Measurements from ENCODE around the gene APP.
"Not testable (repeated sequence)": the region's sequence is repeated elsewhere in the genome, so short reads cannot be mapped to it uniquely, and the experiment has no call there.

Gene APP

DNA sequence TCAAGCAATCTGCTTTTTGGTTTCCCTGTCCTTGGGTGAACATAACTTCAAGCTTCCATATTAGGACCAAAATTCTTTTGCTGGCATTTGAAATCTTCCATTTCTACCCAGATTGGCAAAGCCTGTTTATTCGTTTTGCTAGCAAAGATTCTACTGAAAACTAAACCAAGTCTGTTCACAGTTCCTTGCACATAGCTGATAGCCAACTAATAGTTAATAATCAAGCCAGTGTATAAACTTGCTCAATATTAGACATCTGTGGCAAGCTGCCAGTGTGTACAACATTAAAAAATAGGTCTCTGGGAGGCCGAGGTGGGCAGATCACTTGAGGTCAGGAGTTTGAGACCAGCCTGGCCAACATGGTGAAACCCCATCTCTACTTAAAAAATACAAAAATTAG lies 6.3 kb downstream of the APP start:
- no peak for DNase-seq (ENCODE audit: low spot score)

DNA sequence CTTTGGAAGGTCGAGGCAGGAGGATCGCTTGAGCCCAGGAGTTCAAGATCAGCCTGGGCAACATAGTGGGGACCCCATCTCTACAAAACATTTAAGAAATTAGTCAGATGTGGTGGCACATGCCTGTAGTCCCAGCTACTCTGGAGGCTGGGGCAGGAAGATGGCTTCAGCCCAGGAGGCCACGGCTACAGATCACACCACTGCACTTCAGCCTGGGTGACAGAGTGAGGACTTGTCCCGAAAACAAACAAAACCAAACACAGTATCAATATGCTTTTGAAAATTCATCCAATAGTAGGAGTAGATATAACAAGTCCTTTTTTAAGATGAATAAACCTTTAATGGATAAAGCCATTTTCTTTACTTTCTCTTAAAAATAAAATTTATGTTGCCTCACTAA lies 8.5 kb downstream of the APP start:
- no peak for DNase-seq (ENCODE audit: low spot score)

DNA sequence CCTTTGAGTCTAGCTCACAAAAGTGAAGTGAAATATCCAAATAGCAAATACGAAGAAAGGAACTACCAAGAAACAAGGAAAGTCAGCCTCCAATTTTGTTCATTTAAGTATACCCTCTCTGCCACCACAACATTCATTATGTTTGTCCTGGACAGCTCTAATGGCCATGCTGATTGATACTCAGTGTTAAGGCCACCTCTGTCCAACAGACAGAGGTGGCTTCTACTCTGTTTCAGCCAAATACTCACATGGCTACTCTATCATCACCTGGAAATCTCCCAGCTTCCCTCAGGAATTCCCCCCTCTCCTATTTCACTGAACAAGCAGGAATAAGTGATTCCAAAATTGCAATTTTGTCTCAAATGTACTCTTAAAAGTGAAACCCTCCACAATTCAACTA lies 10.7 kb downstream of the APP start:
- no peak for DNase-seq (ENCODE audit: low spot score)

DNA sequence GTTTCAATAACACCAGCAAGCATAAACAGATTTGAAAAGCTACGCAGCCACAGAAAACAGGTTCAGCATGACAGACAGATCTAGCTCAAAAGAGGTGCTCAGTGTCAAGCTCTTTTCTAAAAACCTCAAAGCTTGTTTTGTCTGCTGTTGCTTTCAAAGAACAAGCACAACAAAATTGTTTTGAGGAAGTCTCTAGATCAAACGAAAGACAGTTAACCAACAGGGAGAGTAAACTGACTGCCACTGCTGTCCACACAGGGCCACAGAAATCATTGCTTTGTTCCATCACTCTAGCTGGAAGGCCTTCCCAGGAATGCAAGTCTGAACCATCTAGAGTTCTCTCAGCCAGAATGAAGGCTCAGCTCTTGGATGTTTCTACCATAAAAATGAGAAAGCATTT lies 12.8 kb downstream of the APP start:
- DNase-seq (ENCODE audit: low spot score): no peak

DNA sequence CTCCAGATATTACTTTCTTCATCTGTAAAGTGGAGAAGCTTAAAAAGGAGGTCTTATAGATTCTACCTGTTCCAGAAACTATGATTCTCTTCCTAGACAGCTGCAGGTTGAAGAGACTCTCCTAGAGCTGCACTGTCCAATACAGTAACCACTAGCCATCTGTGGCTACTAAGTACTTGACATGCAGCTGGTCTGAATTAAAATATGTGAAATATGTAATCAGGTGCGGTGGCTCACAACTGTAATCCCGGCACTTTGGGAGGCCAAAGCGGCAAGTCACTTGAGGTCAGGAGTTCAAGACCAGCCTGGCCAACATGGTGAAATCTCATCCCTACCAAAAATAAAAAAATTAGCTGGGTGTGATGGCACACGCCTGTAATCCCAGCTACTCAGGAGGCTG lies 15.8 kb downstream of the APP start:
- no peak for DNase-seq (ENCODE audit: low spot score)

DNA sequence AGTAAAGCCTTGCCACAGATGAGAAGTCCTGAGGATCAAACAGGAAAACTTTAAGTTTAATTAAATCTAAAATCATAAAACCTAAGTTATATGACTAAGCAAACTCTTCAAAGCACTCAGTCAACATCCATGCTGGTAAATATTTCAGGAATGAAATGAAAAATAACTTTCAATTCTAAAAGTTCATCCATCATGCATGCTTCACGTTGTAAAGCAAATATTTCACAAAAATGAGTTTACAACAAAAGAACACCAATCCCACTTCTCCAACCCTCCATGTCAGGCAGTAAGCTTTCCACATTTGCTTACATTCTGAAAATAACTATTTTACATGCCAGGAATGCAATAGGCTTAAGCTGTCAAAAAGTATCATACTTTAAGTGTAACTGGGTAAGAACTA lies 16.8 kb downstream of the APP start:
- no peak for DNase-seq (ENCODE audit: low spot score)

DNA sequence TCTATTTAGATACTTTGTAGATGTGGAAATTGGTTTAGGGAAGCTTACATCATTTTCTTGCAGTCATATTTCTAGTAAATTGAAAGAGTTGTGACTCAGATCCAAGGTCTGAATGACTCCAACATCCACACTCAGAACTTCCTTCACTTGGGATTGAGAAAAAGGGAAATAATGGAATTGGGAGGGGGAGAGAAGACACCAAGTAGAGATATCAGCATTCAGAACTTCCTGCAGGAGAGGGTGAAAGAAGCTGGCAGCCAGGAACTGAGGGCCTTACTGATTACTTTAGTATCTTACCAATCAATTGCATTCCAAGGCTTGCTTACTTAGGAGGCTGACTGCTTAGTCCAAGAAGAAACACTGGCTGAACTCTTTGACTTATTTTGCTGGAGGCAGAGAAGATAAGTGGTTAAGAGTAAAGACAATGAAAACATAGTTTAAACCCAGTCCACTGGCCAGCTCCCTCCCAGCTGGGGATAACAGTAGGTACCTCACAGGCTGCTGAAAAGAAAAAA lies 21.7 kb downstream of the APP start:
- no peak for DNase-seq (ENCODE audit: low spot score)

DNA sequence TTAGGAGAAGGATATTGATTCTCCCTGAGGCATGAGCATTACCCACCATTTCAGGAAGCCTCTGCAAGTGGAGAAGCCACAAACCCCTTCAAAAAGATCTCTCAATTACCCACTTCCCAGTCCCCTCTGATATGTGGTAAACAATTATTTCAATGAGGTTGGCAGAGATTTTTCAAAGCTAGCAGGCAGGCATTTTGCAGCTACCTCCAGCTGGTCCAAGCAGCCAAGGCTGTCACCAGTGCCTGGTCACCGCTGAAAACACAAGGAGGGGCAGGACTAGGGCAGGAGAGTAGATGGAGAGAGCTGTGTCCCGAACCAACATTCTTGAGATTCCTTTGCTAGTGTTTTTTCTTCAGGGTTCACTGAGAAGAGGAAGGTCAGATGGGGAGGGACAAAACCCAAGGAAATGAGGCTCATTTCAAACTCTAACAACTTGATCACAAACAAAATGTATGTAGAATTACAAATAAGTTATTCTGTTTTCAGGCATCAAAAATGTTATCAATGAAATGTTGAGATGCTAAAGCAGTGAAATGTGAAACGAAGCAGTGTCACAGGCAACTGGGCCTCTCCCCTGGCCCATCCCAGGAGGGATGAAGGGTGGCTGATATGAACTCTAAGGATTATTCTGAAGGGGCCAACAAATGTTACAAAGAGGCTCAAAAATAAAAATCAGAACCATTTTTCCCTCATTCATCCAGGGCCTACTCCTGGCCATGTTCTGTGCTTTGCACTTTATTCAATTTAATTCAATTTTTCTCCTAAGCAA lies 22.3 kb downstream of the APP start:
- DNase-seq (ENCODE audit: low spot score): no peak

DNA sequence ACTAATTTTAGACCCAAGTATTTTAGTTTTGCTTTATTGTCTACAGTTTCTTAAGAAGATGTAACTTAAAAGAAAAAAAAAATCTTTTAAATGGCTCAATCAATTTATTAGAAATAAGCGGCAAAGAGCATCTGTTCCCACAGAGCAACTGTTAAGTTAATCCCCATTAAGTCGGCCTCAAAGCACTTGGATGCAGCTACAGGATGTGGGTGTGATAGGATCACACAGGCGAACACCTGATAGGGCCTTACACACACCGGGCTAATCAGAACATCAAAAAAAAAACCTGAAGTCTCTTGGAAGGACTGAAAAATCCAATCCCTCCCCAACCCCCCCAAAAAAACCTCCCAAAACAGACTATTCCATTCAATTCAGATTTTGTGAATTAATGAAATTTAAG lies 23.0 kb downstream of the APP start:
- no peak for DNase-seq (ENCODE audit: low spot score)

DNA sequence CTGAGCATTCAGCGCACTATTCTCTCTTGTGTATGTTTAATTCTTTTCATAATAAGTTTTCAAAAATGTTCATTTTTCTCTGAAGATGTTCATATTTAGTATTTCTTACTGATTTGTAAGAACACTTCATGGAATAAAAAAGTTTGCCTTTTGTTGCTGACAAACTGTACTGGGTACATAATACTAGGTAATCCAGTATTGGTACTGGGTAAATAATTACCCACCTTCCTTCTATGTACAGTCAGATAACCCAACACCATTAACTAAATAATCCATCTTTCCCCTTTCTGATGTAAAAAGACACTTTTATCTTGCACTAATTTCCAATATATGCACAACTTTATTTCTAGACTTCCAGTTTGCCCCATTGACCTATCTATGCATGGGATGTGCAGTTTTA lies 23.9 kb downstream of the APP start:
- DNase-seq (ENCODE audit: low spot score): no peak

DNA sequence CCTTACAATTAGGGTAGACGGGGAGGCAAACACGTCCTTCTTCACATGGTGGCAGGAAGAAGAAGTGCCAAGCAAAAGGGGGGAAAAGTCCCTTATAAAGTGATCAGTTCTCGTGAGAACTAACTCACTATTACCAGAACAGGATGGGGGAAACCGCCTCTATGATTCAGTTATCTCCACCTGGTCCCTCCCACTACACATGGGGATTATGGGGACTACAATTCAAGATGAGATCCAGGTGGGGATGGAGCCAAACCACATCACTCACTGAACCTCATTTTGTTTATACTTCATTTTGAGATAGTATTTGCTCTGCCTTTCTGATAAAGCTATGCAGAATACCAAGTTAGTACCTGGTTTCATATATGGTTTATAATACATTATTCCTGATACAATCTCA lies 26.5 kb downstream of the APP start:
- DNase-seq (ENCODE audit: low spot score): no peak

DNA sequence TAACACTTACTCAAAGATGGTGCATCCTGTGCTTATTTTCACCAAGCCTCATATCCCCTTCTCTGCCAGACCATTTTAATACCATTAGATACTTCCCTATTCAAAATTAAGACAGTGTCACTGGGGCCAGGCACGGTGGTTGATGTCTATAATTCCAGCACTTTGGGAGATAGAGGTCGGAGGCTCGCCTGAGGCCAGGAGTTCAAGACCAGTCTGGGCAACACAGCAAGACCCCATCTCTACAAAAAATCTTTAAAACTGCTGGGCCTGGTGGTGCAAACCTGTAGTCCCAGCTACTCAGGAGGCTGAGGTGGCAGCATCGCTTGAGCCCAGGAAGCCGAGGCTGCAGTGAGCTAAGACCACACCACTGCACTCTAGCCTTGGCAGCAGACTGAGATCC lies 28.2 kb downstream of the APP start:
- DNase-seq (ENCODE audit: low spot score): no peak

DNA sequence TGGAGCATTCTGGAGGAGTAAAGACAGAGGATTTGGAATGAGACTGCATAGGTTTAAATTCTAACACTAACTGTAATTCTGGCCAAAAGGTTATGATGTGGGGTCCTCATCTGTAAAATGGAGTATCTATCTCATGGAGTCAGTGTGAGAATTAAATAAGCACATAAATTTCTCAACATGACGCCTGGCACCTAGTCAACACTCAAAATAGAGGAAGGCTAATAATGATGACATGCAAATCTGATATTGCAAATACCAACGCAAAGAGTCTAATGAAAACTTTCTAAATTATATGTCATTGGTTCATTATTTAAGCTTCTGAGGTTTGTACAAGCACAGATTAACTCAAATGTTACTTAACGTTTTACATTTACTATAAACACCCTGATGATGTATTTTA lies 29.6 kb downstream of the APP start:
- DNase-seq (ENCODE audit: low spot score): no peak

DNA sequence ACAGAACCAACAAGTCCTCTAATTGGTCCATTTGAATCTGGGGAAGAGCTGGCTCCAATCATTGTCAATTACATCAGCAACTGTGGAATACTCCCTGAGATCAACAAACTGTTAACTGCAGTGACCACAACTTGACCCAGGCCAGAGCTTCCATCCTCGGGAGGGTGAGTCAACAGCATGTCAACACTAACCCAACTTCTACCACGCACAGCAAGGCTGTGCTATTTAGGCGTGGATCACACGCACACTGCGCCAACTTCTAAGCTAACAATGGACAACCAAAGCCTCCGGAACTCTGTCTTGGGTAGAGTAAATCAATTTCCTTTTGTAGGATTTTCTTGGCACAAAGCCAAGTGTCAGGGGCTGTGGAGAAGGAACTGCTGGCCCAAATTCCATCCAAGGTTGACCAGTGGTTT lies 30.4 kb downstream of the APP start:
- DNase-seq (ENCODE audit: low spot score): no peak

DNA sequence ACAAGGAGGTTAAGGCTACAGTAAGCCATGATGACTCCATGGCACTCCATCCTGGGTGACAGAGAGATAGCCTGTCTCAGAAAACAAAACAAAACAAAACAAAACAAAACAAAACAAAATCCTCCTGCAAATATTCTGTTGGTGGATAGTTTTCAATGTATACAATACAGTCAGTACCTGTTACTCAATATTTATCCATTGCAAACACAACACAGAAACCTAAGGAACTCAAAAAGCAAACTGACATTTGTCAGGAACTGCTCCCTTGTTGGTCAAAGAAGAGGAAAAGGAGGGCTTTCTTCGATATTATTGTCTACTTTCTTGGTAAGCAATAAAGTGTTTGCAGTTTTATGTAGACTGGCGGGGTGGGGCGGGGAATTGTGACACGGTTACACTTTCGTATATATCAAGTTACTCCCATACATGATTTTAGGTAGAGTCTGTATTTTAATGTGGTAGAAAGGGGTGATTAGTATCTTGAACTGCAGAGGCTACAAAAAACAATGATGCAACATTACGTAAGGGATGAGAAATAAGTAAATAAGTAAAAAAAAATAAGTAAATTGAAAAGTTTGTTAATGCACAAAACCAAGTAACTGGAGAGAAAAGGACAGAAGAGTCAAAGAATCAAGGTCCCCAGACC lies 31.8 kb downstream of the APP start:
- DNase-seq (ENCODE audit: low spot score): no peak

DNA sequence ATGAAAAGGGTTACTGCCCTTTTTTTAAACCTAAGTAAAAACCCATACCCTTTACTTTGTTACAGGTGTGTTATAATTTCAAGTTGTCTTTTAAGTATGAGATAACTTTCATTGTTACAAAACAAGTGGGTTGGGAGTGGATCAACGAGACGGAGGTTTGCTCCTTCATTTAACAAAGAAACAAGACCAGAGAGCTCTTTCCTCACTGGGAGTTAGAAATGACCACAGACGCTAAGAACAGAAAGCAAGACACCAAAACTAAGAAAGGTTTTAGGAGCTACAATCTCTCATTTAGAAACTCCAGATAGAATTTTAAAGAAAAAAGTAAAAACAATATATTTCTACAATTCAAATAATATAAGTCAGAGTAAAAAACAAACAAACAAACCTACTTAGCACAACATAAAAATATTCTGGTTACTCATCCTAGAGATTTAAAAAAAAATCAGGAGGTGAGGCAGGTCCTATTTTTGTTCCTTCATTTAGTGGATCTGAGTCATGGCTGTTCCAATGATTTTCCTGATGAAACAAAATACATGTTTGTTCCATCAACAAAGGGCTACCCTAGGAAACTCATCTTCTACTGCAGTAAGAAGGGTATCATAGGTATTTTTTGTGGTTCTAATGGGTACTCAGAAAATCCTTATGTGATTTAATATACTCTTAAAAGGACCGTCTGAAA lies 33.0 kb downstream of the APP start:
- DNase-seq (ENCODE audit: low spot score): no peak

DNA sequence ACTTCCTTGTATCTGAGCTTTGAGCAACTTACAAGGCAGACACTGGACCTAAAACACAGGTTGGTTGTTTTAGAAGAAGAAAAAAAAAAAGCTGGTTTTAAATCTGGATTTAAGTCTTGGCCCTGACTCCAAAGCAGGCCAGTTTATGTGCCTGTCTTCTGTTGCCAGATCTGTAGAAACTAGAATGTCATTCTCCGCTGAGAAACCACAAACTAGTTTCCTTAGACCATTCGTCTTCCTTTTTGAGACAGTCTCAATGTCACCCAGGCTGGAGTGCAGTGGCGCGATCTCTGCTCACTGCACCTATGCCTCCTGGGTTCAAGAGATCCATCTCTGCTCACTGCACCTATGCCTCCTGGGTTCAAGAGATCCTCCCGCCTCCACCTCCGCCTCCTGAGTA lies 33.9 kb downstream of the APP start:
- DNase-seq (ENCODE audit: low spot score): peak; percentile 64

DNA sequence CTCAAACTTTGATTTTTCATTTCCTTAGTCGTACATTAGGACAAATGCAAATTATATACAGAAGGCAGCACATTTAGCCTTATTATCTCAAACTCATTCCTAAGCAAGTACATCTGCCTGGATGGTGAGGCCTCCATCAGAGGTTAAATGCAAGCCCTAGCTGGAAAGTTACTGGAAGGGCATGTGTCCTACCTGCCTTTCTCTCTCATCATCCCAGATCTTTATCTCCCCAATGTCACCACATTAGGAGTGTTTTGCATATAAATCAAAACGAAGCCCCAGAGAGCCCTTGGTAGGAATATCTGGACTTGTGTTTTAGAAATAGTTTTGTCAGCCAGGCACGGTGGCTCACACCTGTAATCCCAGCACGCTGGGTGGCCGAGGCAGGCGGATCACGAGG lies 35.0 kb downstream of the APP start:
- DNase-seq (ENCODE audit: low spot score): no peak

DNA sequence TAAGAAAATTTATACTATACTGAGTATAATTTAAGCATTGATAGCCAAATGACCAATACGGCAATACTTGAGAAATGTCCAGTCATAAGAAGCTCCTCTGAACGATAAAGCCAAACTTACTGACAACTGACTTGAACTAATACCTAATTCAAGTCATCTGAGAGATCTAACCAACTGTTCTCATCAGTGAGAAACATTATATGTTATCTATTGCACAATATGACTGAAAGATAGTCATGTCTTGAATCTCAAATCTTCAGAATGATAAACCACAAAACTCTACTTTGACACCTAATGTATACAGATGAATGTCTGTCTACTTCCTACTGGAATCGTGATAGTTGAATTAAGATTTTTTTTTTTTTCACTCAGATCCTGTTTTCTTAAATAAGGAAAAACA lies 39.0 kb downstream of the APP start:
- DNase-seq (ENCODE audit: low spot score): peak; percentile 36

DNA sequence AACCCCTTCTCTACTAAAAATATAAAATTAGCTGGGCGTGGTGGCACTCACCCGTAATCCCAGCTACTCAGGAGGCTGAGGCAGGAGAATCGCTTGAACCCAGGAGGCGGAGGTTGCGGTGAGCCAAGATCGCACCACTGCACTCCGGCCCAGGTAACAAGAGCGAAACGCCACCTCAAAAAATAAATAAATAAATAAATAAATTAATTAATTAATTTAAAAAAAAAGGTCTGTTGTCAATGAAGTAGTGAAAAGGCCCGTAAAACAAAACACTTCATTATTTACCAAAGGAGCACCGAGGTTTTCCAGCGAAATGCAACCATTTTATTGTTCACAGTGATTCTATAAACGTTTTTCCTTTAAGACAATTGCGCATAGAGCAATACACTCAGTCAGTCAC lies 39.5 kb downstream of the APP start:
- not testable (repeated sequence) for DNase-seq (ENCODE audit: low spot score)

DNA sequence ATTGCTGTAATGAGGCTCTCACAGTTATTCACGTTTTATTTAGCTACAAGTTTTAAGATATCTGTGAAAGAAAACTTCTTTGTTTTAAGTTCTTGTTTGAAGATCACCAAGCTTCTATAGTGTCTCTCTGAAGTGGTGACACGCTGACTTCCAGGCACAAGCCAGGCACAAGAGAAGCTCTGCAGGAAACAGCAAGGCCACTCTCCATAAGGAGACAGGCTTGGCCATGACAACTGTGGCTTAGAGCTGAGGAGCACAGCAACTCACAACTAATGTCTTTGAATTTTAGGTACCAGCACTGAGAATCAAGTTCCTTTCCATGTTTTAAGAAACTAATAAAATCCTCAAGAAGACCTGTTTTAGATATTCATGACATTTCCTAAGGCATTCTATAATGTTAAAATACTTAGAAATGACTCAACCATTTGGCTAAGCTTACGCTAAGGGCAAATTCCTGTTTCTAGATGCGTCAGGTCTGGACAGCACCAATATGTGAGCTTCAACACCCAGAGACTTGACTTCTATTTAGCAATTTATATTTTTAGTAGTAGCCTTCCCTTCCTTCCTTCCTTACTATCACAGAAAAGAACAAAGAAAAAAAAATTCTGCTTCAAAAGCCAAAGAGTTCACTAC lies 40.2 kb downstream of the APP start:
- no peak for DNase-seq (ENCODE audit: low spot score)

DNA sequence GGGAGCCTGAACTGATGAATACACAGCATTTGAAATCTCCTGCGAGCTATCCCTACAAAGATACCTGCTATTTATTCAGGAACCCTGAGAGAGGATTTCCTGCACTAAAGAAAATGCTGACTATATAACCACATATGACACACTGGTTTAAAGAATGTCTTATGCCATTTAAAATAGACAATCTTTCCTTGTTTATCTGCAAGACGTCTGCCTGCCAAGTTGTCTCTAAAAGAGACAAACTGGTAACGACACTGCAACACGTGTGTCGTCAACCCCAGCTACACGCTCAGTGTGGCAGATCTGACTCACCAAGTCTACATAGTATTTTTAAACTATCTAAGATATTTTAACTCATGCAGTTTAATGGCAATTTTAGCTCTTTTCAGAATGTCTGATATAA lies 42.7 kb downstream of the APP start:
- DNase-seq (ENCODE audit: low spot score): no peak
